Prostate gland (tissue), 2 donors: Measurements from ENCODE around the gene SPATA31D1.
"Not testable (repeated sequence)": the region's sequence is repeated elsewhere in the genome, so short reads cannot be mapped to it uniquely, and the experiment has no call there.

Source experiments
- CTCF ChIP-seq, 4 experiments: fragments of 200-600 bp in 2 of 4; fragments of 450-650 bp in 2 of 4; sonication (generic) in 2 of 4; IDR thresholded peaks; 1 replicate in 3 of 4; 2 replicates in 1 of 4; pipeline ENCODE4 v1.5.1; 2016 to 2019; ENCODE audit warnings: antibody characterized with exemption in 4 of 4, mild to moderate bottlenecking in 2 of 4, moderate library complexity in 2 of 4
- POLR2A ChIP-seq: fragments of 450-650 bp; IDR thresholded peaks from one replicate; pipeline ENCODE4 v1.6.1; 2016; ENCODE audit warnings: antibody characterized with exemption, mild to moderate bottlenecking

GRCh38 chr9:81943393-81943792 lies 45.2 kb upstream of the SPATA31D1 start, which contains the start of gene SPATA31D3:
- not testable (repeated sequence) for TF ChIP-seq POLR2A; CTCF (IDR thresholded peaks at IDR 0.05)
